Measurements from ENCODE around the gene KIAA0753.

DNA sequence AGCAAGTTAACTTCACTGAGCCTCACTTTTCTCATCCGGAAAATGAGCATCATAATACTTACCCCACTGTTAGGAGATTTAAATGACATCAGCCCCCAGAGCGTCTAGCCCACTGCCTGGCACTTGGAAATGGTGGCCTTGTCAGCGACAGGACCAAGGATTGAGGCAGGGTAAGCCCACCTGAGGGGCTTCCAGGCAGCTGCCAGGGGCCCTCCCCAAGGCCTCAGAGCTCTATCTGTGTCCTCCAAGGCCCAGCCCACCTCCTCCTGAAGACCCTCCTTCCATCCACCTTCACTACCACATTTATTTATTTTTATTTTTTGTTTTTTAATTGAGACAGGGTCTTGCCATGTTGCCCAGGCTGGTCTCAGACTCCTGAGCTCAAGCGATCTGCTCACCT lies 97.9 kb downstream of the KIAA0753 start:
- TF ChIP-seq, protein P1, sequence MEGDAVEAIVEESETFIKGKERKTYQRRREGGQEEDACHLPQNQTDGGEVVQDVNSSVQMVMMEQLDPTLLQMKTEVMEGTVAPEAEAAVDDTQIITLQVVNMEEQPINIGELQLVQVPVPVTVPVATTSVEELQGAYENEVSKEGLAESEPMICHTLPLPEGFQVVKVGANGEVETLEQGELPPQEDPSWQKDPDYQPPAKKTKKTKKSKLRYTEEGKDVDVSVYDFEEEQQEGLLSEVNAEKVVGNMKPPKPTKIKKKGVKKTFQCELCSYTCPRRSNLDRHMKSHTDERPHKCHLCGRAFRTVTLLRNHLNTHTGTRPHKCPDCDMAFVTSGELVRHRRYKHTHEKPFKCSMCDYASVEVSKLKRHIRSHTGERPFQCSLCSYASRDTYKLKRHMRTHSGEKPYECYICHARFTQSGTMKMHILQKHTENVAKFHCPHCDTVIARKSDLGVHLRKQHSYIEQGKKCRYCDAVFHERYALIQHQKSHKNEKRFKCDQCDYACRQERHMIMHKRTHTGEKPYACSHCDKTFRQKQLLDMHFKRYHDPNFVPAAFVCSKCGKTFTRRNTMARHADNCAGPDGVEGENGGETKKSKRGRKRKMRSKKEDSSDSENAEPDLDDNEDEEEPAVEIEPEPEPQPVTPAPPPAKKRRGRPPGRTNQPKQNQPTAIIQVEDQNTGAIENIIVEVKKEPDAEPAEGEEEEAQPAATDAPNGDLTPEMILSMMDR (IDR thresholded peaks at IDR 0.05 in 2 of 3, conservative IDR thresholded peaks at IDR 0.05 in 1 of 3; ENCODE audit: borderline replicate concordance in 1 of 3, insufficient read depth in 1 of 3, low read depth in 2 of 3, low read length in 2 of 3) = no peak
- TF ChIP-seq POLR2A (IDR thresholded peaks at IDR 0.05; ENCODE audit: borderline replicate concordance, extremely low read depth, insufficient read depth, insufficient read length) = no peak
- TF ChIP-seq SP1 (IDR thresholded peaks at IDR 0.05; ENCODE audit: low read depth) = no peak
